SJCRH30 (cell line): ENCODE data around the gene EIF2S1. TPM values are rescaled to one million over a fixed set of nuclear protein-coding genes. Genes with fewer than 3 reads are reported as not detected.
"Not testable (repeated sequence)": the region's sequence is repeated elsewhere in the genome, so short reads cannot be mapped to it uniquely, and the experiment has no call there.

Source experiments
- DNase-seq, 2 experiments: peaks; one replicate each; pipeline ENCODE4 v3.0.0-alpha.2; 2015 to 2020
- H3K27ac ChIP-seq: fragments of 250-450 bp; sonication (Bioruptor Pico); 2 replicates; pipeline ENCODE4 v1.5.1; 2020; ENCODE audit warnings: mild to moderate bottlenecking, moderate library complexity
- H3K27me3 ChIP-seq: fragments of 250-450 bp; sonication (Bioruptor Pico); 2 replicates; pipeline ENCODE4 v1.5.1; 2020; ENCODE audit warnings: mild to moderate bottlenecking, moderate library complexity
- H3K36me3 ChIP-seq: fragments of 250-450 bp; sonication (Bioruptor Pico); 2 replicates; pipeline ENCODE4 v1.5.1; 2020; ENCODE audit warnings: mild to moderate bottlenecking, moderate library complexity
- H3K4me1 ChIP-seq: fragments of 250-450 bp; sonication (Bioruptor Pico); 2 replicates; pipeline ENCODE4 v1.5.1; 2020; ENCODE audit warnings: mild to moderate bottlenecking, moderate library complexity
- H3K4me3 ChIP-seq: fragments of 250-450 bp; sonication (Bioruptor Pico); 2 replicates; pipeline ENCODE4 v1.5.1; 2020; ENCODE audit warnings: mild to moderate bottlenecking, moderate library complexity
- H3K9me3 ChIP-seq: fragments of 250-450 bp; sonication (Bioruptor Pico); replicated peaks from 2 replicates; pipeline ENCODE4 v1.5.1; 2020; ENCODE audit warnings: mild to moderate bottlenecking, moderate library complexity
- total RNA-seq: library from RNA; depleted of rRNA; stranded (reverse); fragments of >200 nt; shearing (Covaris generic); gene quantifications from 2 replicates; pipeline ENCODE4 v1.2.3, GENCODE V29; 2014

The EIF2S1 gene
- total RNA-seq, 1 experiment from 2014 or later = 236 TPM

DNA sequence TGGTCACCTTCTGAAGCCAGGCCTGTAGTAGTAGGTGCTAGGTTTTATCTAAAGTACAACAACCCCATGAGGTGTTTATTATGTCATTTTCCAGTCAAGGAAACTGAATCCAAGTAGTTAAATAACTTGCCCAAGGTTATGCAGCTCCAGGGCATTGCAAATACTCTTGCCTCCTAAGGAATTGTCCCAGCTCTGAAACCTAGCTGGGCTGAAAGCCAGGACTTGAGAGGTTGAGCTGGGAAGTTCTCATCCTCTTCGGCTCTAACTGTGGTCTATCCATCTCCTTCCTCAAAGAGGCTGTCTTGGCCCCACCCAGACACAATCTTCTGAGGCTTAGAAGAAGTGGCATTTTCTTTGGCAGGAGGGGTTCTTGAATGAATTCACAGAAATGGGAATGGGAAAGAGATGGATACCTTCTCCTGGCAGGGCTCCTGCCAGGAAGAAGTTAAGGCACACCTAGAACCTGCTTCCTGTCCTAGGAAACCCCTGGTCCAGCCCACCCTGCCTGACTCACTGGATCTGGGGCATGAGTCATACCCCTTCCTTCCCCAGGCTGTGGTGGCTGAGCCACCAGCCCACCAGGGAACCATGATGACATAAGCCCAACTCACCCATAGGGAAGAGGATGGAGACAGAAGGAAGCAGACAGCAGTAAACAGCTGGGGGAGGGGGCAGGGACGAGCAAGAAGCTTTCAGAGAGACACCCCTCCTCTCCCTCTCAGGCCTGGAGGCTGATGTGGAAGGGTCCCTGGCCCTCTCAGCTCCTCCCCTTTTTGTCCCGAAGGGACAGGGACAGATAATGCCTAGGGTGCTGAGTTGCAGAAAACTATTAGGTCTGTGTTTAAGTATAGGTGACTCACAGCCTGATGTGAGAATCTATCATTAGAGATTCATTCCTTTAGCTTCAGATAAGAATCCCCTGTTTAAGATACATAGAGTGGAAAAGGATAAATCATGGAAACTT, 54.0 kb downstream of the EIF2S1 start:
- H3K36me3 ChIP-seq = no peaks in the 10 kb centered on the region
- H3K27ac ChIP-seq = no peak overlapping the region
- no peak overlapping the region for H3K4me3 ChIP-seq

DNA sequence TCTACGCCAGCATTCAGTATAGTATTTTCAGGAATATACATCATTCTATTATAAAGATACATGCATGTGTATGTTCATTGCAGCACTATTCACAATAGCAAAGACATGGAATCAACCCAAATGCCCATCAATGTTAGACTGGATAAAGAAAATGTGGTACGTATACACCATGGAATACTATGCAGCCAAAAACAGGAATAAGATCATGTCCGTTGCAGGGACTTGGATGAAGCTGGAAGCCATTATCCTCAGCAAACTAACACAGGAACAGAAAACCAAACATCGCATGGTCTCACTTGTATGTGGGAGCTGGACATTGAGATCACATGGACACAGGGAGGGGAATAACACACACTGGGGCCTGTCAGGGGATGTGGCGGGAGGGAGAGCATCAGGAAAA, 55.5 kb downstream of the EIF2S1 start:
- H3K4me3 ChIP-seq, H3K9me3 ChIP-seq, H3K27ac ChIP-seq, H3K4me1 ChIP-seq, H3K36me3 ChIP-seq, H3K27me3 ChIP-seq, DNase-seq: not testable (repeated sequence)

More for the DNA sequence above, 54.0 kb downstream of the EIF2S1 start:
- peak; percentile 62 to 70 for DNase-seq
- Histone ChIP-seq H3K9me3 (no peaks in the 10 kb centered on the region), H3K27me3 (no peaks in the 10 kb centered on the region), H3K4me1 (peaks cover 4% of the 10 kb centered on the region; the same call in 1 of the 2 replicates)

DNA sequence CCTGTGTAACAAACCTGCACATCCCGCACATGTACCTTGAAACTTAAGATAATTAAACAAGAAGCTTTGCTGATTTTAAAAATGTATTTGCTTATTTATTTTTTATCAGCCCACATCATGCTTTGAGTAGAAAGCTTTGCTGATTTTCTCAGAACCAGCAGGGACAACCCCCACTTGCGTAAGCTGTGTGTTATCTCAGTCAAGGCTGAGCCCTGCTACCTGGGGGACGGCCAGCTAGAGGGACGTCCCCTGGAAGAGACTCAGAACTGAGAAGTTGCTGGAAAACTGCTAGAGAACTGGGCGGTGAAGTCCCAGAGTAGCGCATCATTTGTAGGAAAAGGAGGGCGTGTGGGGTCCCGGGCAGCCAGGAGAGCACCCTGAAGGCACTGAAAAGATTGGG, 56.0 kb downstream of the EIF2S1 start:
- Histone ChIP-seq H3K4me3 (no peak overlapping the region), H3K27ac (no peak overlapping the region), H3K27me3 (no peaks in the 10 kb centered on the region), H3K9me3 (no peaks in the 10 kb centered on the region), H3K36me3 (no peaks in the 10 kb centered on the region), H3K4me1 (peaks cover 4% of the 10 kb centered on the region; the same call in 1 of the 2 replicates)
- no peak for DNase-seq

DNA sequence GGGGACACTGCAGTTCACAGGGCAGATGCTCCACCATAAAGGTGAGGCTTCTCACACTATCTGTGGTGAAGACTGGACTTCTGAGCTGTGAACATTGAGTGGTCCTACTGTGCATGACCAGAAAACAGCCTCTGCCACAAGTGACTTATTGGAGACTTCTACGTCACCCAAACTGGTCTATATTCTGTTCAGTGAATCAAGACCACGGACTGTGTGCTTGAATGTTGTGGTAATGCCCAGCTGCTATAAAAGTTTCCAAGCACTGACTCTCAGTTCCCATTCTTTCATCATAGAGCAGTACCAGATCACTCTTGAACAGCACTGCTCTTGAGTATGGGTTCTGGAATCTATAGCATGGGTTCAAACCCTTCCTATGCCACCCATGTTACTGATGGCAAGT, 56.7 kb downstream of the EIF2S1 start:
- DNase-seq = no peak
- Histone ChIP-seq H3K27ac (no peak overlapping the region), H3K4me1 (peaks cover 4% of the 10 kb centered on the region; the same call in 1 of the 2 replicates), H3K9me3 (no peaks in the 10 kb centered on the region), H3K4me3 (no peak overlapping the region), H3K36me3 (no peaks in the 10 kb centered on the region), H3K27me3 (no peaks in the 10 kb centered on the region)

DNA sequence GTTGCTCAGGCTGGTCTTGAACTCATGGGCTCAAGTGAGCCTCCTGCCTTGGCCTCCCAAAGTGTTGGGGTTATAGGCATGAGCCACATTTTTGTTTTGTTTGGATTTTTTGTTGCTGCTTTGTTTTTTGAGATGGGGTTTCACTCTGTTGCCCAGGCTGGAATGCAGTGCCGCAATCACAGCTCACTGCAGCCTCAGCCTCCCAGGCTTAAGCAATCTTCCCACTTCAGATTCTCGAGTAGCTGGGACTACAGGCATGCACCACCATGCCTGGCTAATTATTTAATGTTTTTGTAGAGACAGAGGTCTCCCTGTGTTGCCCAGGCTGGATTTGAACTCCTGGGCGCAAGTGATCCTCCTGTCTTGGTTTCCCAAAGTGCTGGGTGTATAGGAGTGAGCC, 57.5 kb downstream of the EIF2S1 start:
- DNase-seq = no peak

DNA sequence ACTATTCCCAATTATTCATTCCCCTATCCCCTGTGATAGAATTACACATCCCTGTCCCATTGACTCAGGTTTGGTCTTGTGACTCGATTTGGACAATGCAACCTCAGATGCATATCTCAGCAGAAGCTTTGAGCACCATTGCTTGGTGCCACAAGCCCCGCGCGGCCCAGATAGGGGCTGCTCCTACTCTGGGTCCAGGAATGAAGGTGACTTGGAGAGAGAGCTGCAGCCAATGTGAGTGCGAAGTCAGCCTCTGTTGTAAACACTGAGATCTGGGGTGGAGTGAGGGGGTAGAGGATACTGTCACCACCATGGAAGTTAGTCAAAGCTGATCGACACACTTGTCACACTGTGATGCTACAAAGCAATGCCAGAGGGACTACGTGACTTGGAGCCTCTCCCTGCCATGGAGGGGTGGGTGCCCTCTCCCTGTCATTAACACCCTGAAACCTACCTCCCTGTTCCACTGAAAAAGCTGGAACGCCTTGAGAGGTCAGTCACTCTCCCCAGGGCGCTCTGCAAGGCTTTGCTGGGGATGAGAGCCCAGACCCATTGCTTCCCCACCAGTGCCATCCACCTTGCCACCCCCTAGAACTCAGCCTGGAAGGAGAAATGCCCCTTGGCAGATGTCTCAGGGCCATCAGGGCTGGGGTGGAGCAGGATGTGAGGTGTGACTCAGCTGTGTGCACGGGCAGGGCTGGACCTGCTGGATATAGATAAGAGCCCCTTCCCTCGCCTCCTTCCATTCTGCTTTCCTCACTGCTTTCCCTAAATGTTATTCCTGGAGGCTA, 58.5 kb downstream of the EIF2S1 start:
- Histone ChIP-seq H3K4me3 (no peak overlapping the region), H3K4me1 (peaks cover 4% of the 10 kb centered on the region; the same call in 1 of the 2 replicates), H3K27ac (no peak overlapping the region), H3K27me3 (no peaks in the 10 kb centered on the region), H3K9me3 (no peaks in the 10 kb centered on the region), H3K36me3 (no peaks in the 10 kb centered on the region)
- no peak for DNase-seq

More for the DNA sequence above, 57.5 kb downstream of the EIF2S1 start:
- Histone ChIP-seq H3K4me1 (peaks cover 4% of the 10 kb centered on the region; the same call in 1 of the 2 replicates), H3K4me3 (no peak overlapping the region), H3K36me3 (no peaks in the 10 kb centered on the region), H3K9me3 (no peaks in the 10 kb centered on the region), H3K27ac (no peak overlapping the region), H3K27me3 (no peaks in the 10 kb centered on the region)

DNA sequence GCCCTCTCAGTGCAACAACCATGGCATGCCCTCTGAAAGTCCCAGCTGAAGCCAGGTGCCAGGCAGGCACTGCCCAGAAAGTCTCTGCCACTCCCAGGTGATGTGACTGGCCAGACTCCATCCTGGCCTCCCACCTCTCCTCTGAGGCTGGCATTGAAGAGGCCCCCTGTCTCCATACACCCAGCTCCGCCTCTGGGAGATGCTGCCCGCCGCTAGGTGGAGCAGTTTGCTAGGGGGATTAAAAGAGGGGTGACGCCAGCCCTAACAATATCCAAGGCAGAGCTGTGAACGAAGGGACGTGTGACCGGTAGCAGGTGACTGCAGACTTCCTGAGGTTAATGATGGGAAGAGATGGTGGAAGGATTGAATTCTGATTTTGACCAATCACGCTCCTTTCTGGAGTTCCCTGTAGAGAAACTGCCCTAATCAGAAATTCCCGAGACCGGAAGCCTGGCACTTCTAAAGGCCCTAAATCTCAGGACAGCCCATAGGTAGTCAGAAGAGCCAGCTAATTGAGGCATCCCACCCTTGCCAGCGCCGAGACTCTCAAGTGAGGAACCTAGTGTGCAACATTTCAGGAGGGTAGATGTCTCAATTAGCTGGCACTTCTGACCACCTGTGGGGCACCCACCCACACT, 60.1 kb downstream of the EIF2S1 start:
- peak; percentile 47 to 59 for DNase-seq
- no peak overlapping the region for H3K4me3 ChIP-seq
- H3K4me1 ChIP-seq = no peaks in the 10 kb centered on the region
- H3K27me3 ChIP-seq = no peaks in the 10 kb centered on the region
- no peaks in the 10 kb centered on the region for H3K9me3 ChIP-seq
- no peaks in the 10 kb centered on the region for H3K36me3 ChIP-seq
- H3K27ac ChIP-seq = no peak overlapping the region

DNA sequence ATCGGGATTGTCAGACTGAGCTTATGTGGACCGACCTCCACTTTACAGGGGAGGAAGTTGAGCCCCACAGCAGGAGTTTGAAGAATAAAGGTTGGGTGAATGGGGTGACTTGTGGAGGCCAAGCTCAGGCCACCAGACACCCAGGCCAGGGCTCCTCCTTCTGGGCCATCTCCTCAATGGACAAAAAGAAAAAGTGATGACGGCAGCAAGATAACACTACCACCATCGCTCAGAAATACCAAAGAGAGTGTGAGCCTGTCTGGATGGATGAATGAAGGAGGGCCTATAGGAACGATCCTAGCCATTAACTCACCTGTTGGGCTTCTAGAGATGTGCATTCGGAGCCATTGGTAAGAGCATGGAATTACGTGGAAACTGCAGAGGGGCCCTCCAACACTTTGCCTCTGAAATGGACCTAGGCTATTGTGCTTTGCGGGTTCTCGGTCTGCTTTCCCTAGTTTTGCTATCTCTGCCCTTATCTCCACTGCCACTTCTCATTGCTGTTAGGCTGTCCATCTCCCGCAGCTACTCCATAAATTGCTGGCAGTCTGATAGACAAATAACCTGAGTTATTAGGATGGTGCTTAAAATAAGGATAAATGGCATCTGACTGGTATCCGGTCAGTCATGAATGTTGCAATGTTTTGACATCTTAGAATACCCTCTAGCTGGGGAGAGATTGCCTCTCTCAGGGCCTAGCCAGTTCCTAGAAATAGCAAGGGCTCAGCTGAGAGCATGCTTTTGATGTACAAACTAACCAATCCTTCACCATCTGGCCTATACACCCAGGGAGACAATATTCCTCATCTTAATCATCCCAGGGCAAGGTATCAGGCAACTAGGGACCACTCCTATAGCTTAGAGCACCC, 61.5 kb downstream of the EIF2S1 start:
- Histone ChIP-seq H3K9me3 (no peaks in the 10 kb centered on the region), H3K36me3 (no peaks in the 10 kb centered on the region), H3K27me3 (no peaks in the 10 kb centered on the region), H3K4me1 (no peaks in the 10 kb centered on the region), H3K4me3 (no peak overlapping the region), H3K27ac (no peak overlapping the region)
- DNase-seq = no peak

DNA sequence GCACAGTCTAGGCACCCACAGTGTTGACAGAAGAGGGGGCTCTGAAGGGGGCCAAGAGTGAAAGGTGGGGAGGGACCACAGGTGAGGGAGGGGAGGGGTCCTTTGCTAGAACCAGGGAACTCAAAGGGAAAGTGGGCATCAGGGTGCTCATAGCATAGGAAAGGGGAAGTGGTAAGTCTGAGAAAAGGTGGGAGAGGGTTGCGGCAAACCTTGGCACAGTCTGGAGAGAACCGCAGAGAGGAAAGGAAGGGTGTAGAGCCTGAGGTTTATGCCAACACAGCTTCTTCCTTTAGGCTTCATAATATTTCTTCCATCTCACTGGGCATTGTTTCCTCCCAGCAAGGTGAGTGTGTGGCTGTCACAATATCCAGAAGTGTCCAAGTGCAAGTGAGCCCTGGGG, 63.3 kb downstream of the EIF2S1 start:
- no peak overlapping the region for H3K4me3 ChIP-seq
- no peaks in the 10 kb centered on the region for H3K27me3 ChIP-seq
- no peak for DNase-seq
- H3K36me3 ChIP-seq = no peaks in the 10 kb centered on the region
- H3K9me3 ChIP-seq = no peaks in the 10 kb centered on the region
- no peaks in the 10 kb centered on the region; the same call in 1 of the 2 replicates for H3K4me1 ChIP-seq
- H3K27ac ChIP-seq = no peak overlapping the region

DNA sequence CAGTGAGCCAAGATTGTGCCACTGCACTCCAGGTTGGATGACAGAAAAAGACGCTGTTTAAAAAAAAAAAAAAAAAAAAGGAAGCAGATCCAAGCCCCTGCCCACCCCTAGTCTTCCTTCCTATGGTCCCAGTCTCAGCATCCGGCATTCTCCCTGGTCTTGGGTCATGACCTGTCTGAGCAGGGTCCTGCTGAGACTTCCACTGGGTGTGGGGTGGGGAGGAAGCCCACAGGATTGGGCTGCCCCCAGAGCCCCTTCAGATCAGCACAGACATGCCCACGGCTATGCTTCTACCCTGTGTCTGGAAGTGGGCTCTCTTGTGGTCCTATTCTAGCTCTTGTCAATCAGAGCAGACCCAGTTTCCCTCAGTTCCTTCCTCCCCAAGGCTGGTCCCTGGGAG, 64.4 kb downstream of the EIF2S1 start:
- Histone ChIP-seq H3K36me3 (no peaks in the 10 kb centered on the region), H3K27ac (no peak overlapping the region), H3K9me3 (no peaks in the 10 kb centered on the region), H3K4me3 (no peak overlapping the region), H3K27me3 (no peaks in the 10 kb centered on the region), H3K4me1 (no peaks in the 10 kb centered on the region; the same call in 1 of the 2 replicates)
- no peak for DNase-seq

DNA sequence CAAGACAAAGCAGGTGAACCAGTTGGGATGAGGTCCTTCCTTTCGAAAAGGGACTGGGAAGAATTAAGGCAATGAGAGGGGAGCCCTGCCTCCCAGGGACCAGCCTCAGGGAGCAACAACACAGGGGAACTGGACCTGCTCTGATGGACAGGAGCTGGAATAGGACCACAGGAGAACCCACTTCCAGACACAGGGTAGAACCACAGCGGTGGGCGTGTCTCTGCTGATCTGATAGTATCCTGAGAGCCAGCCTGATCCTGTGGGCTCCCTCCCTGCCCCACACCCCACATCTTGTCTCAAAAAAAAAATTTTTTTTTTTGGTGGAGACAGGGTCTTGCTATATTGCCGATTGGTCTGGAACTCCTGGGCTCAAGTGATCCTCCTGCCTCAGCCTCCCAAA, 65.5 kb downstream of the EIF2S1 start:
- Histone ChIP-seq H3K36me3 (no peaks in the 10 kb centered on the region), H3K4me3 (no peak overlapping the region), H3K9me3 (no peaks in the 10 kb centered on the region), H3K27ac (no peak overlapping the region), H3K27me3 (no peaks in the 10 kb centered on the region), H3K4me1 (no peaks in the 10 kb centered on the region; the same call in 1 of the 2 replicates)
- DNase-seq = no peak

DNA sequence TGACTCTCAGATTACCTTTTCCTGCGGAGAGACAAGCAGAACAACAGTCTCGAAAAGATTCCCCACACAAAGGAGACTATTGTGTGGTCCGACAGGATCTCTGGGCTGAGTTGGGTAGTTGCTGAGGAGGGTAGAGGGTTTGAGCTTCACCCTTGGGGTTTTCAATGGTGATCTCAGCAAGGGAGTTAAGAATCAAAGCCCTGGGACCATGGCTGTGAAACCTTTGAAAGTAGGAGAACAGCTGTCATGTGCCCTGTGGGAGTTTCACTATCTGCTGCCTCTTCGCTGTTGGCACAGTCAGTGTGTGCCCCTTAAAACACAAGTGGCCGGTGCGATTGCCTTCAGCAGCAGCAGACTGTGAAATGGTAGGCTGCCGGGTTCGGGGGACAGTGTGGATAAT, 66.0 kb downstream of the EIF2S1 start:
- DNase-seq = peak; percentile 70 to 87
- Histone ChIP-seq H3K27ac (no peak overlapping the region), H3K4me3 (peak overlapping the region; percentile 20), H3K36me3 (no peaks in the 10 kb centered on the region), H3K27me3 (no peaks in the 10 kb centered on the region), H3K4me1 (no peaks in the 10 kb centered on the region; the same call in 1 of the 2 replicates), H3K9me3 (no peaks in the 10 kb centered on the region)

DNA sequence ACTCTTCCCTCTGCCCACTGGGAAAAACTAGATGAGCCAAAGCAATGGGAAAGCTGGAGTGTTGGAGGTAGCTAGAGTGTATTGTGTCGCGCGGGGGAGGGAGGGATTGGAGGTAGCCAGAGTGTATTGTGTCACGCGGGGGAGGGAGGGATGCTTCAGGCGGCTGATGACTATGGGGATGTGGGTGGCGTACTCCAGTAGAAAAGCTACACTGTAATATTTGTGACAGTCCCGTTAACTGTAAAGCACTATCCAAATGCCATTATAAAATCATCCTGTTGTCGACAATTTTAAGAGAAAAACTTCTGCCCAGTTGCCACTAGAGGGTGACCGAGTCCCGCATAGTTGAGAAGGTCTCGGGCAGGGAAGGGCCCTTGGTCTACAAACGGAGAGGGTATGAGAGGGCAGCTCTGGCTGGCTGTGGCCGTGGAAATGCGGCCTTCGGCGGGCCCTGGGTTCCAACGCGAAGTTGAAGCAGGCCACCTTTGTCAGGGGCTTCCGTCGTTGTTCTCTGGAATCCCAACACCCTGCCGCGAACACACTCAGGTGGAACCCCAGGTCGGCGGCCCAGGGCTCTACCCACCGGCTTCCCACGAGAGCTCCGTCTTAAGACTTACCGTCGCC, 67.0 kb downstream of the EIF2S1 start:
- Histone ChIP-seq H3K27me3 (no peaks in the 10 kb centered on the region), H3K36me3 (no peaks in the 10 kb centered on the region), H3K4me1 (no peaks in the 10 kb centered on the region; the same call in 1 of the 2 replicates), H3K9me3 (no peaks in the 10 kb centered on the region), H3K27ac (no peak overlapping the region), H3K4me3 (no peak overlapping the region; the same call in 1 of the 2 replicates)
- DNase-seq = peak; percentile 77 to 87
